OCI-LY7 (cell line): Measurements from ENCODE around the gene MYL11. TPM values are rescaled to one million over a fixed set of nuclear protein-coding genes. Genes with fewer than 3 reads are reported as not detected.

Experiments
- BruUV-seq: library from RNA; stranded (reverse); fragments of 400-500 nt; replicated peaks from 2 replicates; lab custom pipeline; 2021; lab: Mats Ljungman, UMichigan
- CTCF ChIA-PET: fragments of 300-600 bp; sonication (Branson Sonifier 250); formaldehyde crosslinking; loops from one replicate; lab custom pipeline; 2022; ENCODE audit warnings: antibody characterized with exemption; ENCODE audit not compliant: unreplicated experiment; lab: Charles Lee
- POLR2A ChIA-PET: fragments of 300-600 bp; sonication (Branson Sonifier 250); formaldehyde crosslinking; loops from one replicate; lab custom pipeline; 2022; ENCODE audit warnings: antibody characterized with exemption; lab: Charles Lee
- DNase-seq: peaks from one replicate; pipeline ENCODE4 v3.0.0-alpha.2; 2015; ENCODE audit warnings: low spot score
- H2AFZ ChIP-seq: fragments of 200-600 bp; sonication (generic), shearing (Covaris generic); 2 replicates; pipeline ENCODE4 v1.6.1; 2014; ENCODE audit warnings: mild to moderate bottlenecking, antibody characterized with exemption, low read length, moderate library complexity
- H3K27ac ChIP-seq: fragments of 200-600 bp; sonication (generic); 2 replicates; pipeline ENCODE4 v1.5.1; 2014; ENCODE audit warnings: mixed run types, low read depth, mild to moderate bottlenecking, moderate library complexity, low read length, inconsistent platforms; ENCODE audit not compliant: poor library complexity, severe bottlenecking
- H3K36me3 ChIP-seq: fragments of 200-600 bp; sonication (generic); 2 replicates; pipeline ENCODE4 v1.6.1; 2014; ENCODE audit warnings: mild to moderate bottlenecking, antibody characterized with exemption, low read length, moderate library complexity, mixed read lengths; ENCODE audit not compliant: insufficient read depth
- H3K4me1 ChIP-seq: fragments of 200-600 bp; sonication (generic); 2 replicates; pipeline ENCODE4 v1.5.1; 2014; ENCODE audit warnings: mild to moderate bottlenecking, low read length; ENCODE audit not compliant: insufficient read depth, poor library complexity, severe bottlenecking
- H3K4me2 ChIP-seq: fragments of 200-600 bp; sonication (generic); 2 replicates; pipeline ENCODE4 v1.6.1; 2014; ENCODE audit warnings: mild to moderate bottlenecking, low read length
- H3K4me3 ChIP-seq: fragments of 200-600 bp; sonication (generic); 2 replicates; pipeline ENCODE4 v1.5.1; 2014; ENCODE audit warnings: mild to moderate bottlenecking, low read depth, low read length; ENCODE audit not compliant: poor library complexity, severe bottlenecking
- H3K79me2 ChIP-seq: fragments of 200-600 bp; sonication (generic); 2 replicates; pipeline ENCODE4 v1.6.1; 2016; ENCODE audit warnings: low read depth, mild to moderate bottlenecking, low read length, moderate library complexity, mixed read lengths; ENCODE audit not compliant: insufficient read depth
- H3K9me2 ChIP-seq: fragments of 200-600 bp; sonication (generic); 2 replicates; pipeline ENCODE4 v1.6.1; 2016; ENCODE audit warnings: mild to moderate bottlenecking, low read length, mixed read lengths; ENCODE audit not compliant: insufficient read depth
- H3K9me3 ChIP-seq: fragments of 200-600 bp; sonication (generic); 2 replicates; pipeline ENCODE4 v1.6.1; 2014; ENCODE audit warnings: mild to moderate bottlenecking, mixed run types, low read length, mixed read lengths
- H4K20me1 ChIP-seq: fragments of 200-600 bp; sonication (generic); 2 replicates; pipeline ENCODE4 v1.6.1; 2014; ENCODE audit warnings: mild to moderate bottlenecking, antibody characterized with exemption, low read length, moderate library complexity, mixed read lengths; ENCODE audit not compliant: insufficient read depth
- CTCF ChIP-seq: fragments of 200-600 bp; sonication (generic); conservative IDR thresholded peaks from 2 replicates; pipeline ENCODE4 v1.5.1; 2014; ENCODE audit warnings: mild to moderate bottlenecking, antibody characterized with exemption, low read length, moderate library complexity, mixed read lengths
- EZH2phosphoT487 ChIP-seq: fragments of 200-600 bp; sonication (generic); IDR thresholded peaks from 2 replicates; pipeline ENCODE4 v1.6.1; 2018; ENCODE audit warnings: low read depth, borderline replicate concordance, mild to moderate bottlenecking, mixed run types, antibody characterized with exemption, low read length, moderate library complexity, mixed read lengths
- intact Hi-C: fragments of 100-400 bp; cut with micrococcal nuclease; formaldehyde crosslinking; loops from one replicate; pipeline ENCODE4 v1.10.0; 2022; ENCODE audit not compliant: unreplicated experiment
- total RNA-seq, 2 experiments: library from RNA; depleted of rRNA in 1 of 2; stranded (reverse); fragments of >200 nt in 1 of 2; shearing (Covaris generic) in 1 of 2; gene quantifications; 2 replicates each; pipeline ENCODE4 v1.2.3, GENCODE V29; 2014 to 2022

Gene MYL11
- total RNA-seq, 2 experiments from 2014 or later, result 3.2 to 3.9 TPM

- H3K9me3 ChIP-seq, result no peaks in the 10 kb centered on the region
- no TSS peak for BruUV-seq
- DNase-seq, result no peak
- H3K27ac ChIP-seq, result no peak overlapping the region
- no peak overlapping the region for H3K4me3 ChIP-seq
- H3K36me3 ChIP-seq, result peaks cover 30% of the 10 kb centered on the region
- H3K79me2 ChIP-seq, result peaks cover 17% of the 10 kb centered on the region
- peaks cover 20% of the 10 kb centered on the region for H3K4me1 ChIP-seq
- no peak overlapping the region for H2AFZ ChIP-seq
- TF ChIP-seq EZH2phosphoT487 (no peak), CTCF (no peak)
- H3K4me2 ChIP-seq, result no peak overlapping the region
- ChIA-PET POLR2A (interaction anchor here (0.7 to 1.2 kb wide), 3 partner anchors 7 to 46 kb away, joined by 3 to 5 read pairs (median 3); partner anchors contain the start of gene SEPTIN1), CTCF (no interaction called here)
- 0 out of 2 replicates have a peak, but pooled peaks cover 5% of the 10 kb centered on the region for H4K20me1 ChIP-seq
- no peaks in the 10 kb centered on the region for H3K9me2 ChIP-seq
- intact Hi-C loops, result no loop called here
These were observed 24.2 kb downstream of the MYL11 start for GRCh38 chr16:30398661-30399434.

- H3K36me3 ChIP-seq, result peaks cover 30% of the 10 kb centered on the region
- no peaks in the 10 kb centered on the region for H3K9me2 ChIP-seq
- intact Hi-C loops, result loop anchor here (10.0 kb wide), 1 partner anchor 305 kb away; the partner anchor contains the start of genes TBX6 and YPEL3
- H3K9me3 ChIP-seq, result no peaks in the 10 kb centered on the region
- peak overlapping the region; percentile 60 for H3K4me2 ChIP-seq
- TF ChIP-seq CTCF (no peak), EZH2phosphoT487 (no peak)
- DNase-seq, result no peak
- peaks cover 12% of the 10 kb centered on the region for H3K4me1 ChIP-seq
- H2AFZ ChIP-seq, result no peak overlapping the region; the same call in 1 of the 2 replicates
- no TSS peak for BruUV-seq
- H3K4me3 ChIP-seq, result peak overlapping the region; percentile 63
- H3K79me2 ChIP-seq, result peaks cover 17% of the 10 kb centered on the region
- H4K20me1 ChIP-seq, result 0 out of 2 replicates have a peak, but pooled peaks cover 5% of the 10 kb centered on the region
- no peak overlapping the region for H3K27ac ChIP-seq
- POLR2A ChIA-PET, result interaction anchor here (1.2 kb wide), 2 partner anchors 8 to 17 kb away, joined by 3 to 5 read pairs; partner anchors contain the start of gene SEPTIN1
- CTCF ChIA-PET, result interaction anchor here (0.7 kb wide), 1 partner anchor 438 kb away, joined by 3 read pairs; the partner anchor contains the start of gene TMEM219
These were observed 25.0 kb downstream of the MYL11 start for GRCh38 chr16:30399435-30400186.
